Stimulated activated naive CD8-positive, alpha-beta T cell treated with anti-CD3 and anti-CD28 coated beads, Interleukin-15, Interleukin-2, amounts not matched to agents 100 U/mL and 50 U/mL, for 24 hours (primary cell): ENCODE measurements around the gene ERBB4.
"Not testable (repeated sequence)": the region's sequence is repeated elsewhere in the genome, so short reads cannot be mapped to it uniquely, and the experiment has no call there.

Source experiments
- ATAC-seq: fragments of 150-1000 bp; cut with Tn5 transposase; one replicate; pipeline ENCODE4 v1.10.0; 2021
- DNase-seq: peaks from one replicate; pipeline ENCODE4 v3.0.0; 2021

Gene ERBB4

GRCh38 chr2:211722928-211723327 lies 815.7 kb downstream of the ERBB4 start:
- ATAC-seq, result no peak
- DNase-seq, result no peak

GRCh38 chr2:211721874-211722273 lies 816.7 kb downstream of the ERBB4 start:
- not testable (repeated sequence) for DNase-seq, ATAC-seq

- DNase-seq (no peak), ATAC-seq (no peak)
Observed at GRCh38 chr2:211709389-211709788, 829.2 kb downstream of the ERBB4 start.

- DNase-seq (no peak), ATAC-seq (no peak)
Observed at GRCh38 chr2:211692689-211693088, 845.9 kb downstream of the ERBB4 start.

- DNase-seq (no peak), ATAC-seq (no peak)
Observed at GRCh38 chr2:211690736-211691135, 847.9 kb downstream of the ERBB4 start.

GRCh38 chr2:211688196-211688595 lies 850.4 kb downstream of the ERBB4 start:
- ATAC-seq (no peak), DNase-seq (no peak)

- DNase-seq (no peak), ATAC-seq (no peak)
Observed at GRCh38 chr2:211674715-211675114, 863.9 kb downstream of the ERBB4 start.

GRCh38 chr2:211673133-211673905 lies 865.3 kb downstream of the ERBB4 start:
- ATAC-seq, result no peak
- no peak for DNase-seq

GRCh38 chr2:211671977-211672376 lies 866.6 kb downstream of the ERBB4 start:
- DNase-seq, result no peak
- no peak for ATAC-seq

GRCh38 chr2:211665299-211665698 lies 873.3 kb downstream of the ERBB4 start:
- ATAC-seq (no peak), DNase-seq (no peak)

GRCh38 chr2:211664321-211664720 lies 874.3 kb downstream of the ERBB4 start:
- DNase-seq (no peak), ATAC-seq (no peak)

GRCh38 chr2:211654211-211654780 lies 884.3 kb downstream of the ERBB4 start:
- ATAC-seq, result no peak
- no peak for DNase-seq

GRCh38 chr2:211652327-211652726 lies 886.3 kb downstream of the ERBB4 start:
- DNase-seq, result no peak
- ATAC-seq, result no peak

- DNase-seq (no peak), ATAC-seq (no peak)
Observed at GRCh38 chr2:211649331-211649730, 889.3 kb downstream of the ERBB4 start.

- ATAC-seq, result no peak
Observed at GRCh38 chr2:211631503-211631902, 907.1 kb downstream of the ERBB4 start.

GRCh38 chr2:211623096-211623495 lies 915.5 kb downstream of the ERBB4 start:
- ATAC-seq (no peak), DNase-seq (no peak)

More at GRCh38 chr2:211631503-211631902, 907.1 kb downstream of the ERBB4 start:
- DNase-seq, result no peak

GRCh38 chr2:211620986-211621385 lies 917.6 kb downstream of the ERBB4 start:
- DNase-seq (no peak), ATAC-seq (no peak)

GRCh38 chr2:211617803-211618202 lies 920.8 kb downstream of the ERBB4 start:
- DNase-seq, result no peak
- ATAC-seq, result no peak

GRCh38 chr2:211611621-211612020 lies 927.0 kb downstream of the ERBB4 start:
- no peak for ATAC-seq
- DNase-seq, result no peak

GRCh38 chr2:211611061-211611518 lies 927.5 kb downstream of the ERBB4 start:
- DNase-seq, result no peak
- peak; percentile 43 for ATAC-seq

- DNase-seq (no peak), ATAC-seq (no peak)
Observed at GRCh38 chr2:211609127-211609526, 929.5 kb downstream of the ERBB4 start.

- ATAC-seq (no peak), DNase-seq (no peak)
Observed at GRCh38 chr2:211599146-211599545, 939.5 kb downstream of the ERBB4 start.

GRCh38 chr2:211598238-211598637 lies 940.4 kb downstream of the ERBB4 start:
- no peak for DNase-seq
- ATAC-seq, result no peak

- not testable (repeated sequence) for ATAC-seq, DNase-seq
Observed at GRCh38 chr2:211592006-211592405, 946.6 kb downstream of the ERBB4 start.
